ENCODE data around the gene INSM1. TPM values are rescaled to one million over a fixed set of nuclear protein-coding genes. Genes with fewer than 3 reads are reported as not detected.

Gene INSM1
- polyA plus RNA-seq, 3 donors: not detected

GRCh38 chr20:20358801-20359200 is 9.1 kb upstream of the INSM1 start:
- H3K27me3 Mint-ChIP-seq (ENCODE audit: low read depth in 3 of 3): peaks cover 38 to 47% (median 46%) of the 10 kb centered on the region in 3 donors
- no peaks in the 10 kb centered on the region for H3K36me3 Mint-ChIP-seq
- H3K36me3 ChIP-seq (replicated peaks in 1 of 2; ENCODE audit: control insufficient read depth in 1 of 2, insufficient read depth in 2 of 2, low read length in 2 of 2): no peaks in the 10 kb centered on the region
- intact Hi-C loops (cut with micrococcal nuclease): no loop called here
- H2AFZ ChIP-seq (ENCODE audit: insufficient read depth, low read depth, low read length, poor library complexity, severe bottlenecking): no peak overlapping the region
- TF ChIP-seq CTCF (IDR thresholded peaks at IDR 0.05): no peak
- H3K4me1 Mint-ChIP-seq: peaks cover 27% of the 10 kb centered on the region
- peaks cover 14 to 15% of the 10 kb centered on the region in 2 donors for H3K4me1 ChIP-seq (ENCODE audit: control insufficient read depth in 1 of 2, insufficient read depth in 2 of 2, low read length in 2 of 2)
- H3K4me3 Mint-ChIP-seq: peak overlapping the region in 1 of 2 donors; percentile 44
- no peaks in the 10 kb centered on the region for H4K20me1 ChIP-seq (ENCODE audit: insufficient read depth, low read length)
- DNase-seq: no peak
- no peak overlapping the region for H3K9ac ChIP-seq (ENCODE audit: insufficient read depth, low read length, poor library complexity, severe bottlenecking)
- H3K4me3 ChIP-seq (replicated peaks in 1 of 3; ENCODE audit: low read depth in 2 of 3, low read length in 3 of 3): no peak overlapping the region
- no peaks in the 10 kb centered on the region for H3K79me2 ChIP-seq (ENCODE audit: insufficient read depth, low read length)
- peaks cover 10 to 33% (median 20%) of the 10 kb centered on the region in 7 donors for H3K9me3 Mint-ChIP-seq
- no peak overlapping the region for H3K27ac ChIP-seq (ENCODE audit: low read depth in 1 of 2, low read length in 2 of 2)
- H3K4me2 ChIP-seq (replicated peaks; ENCODE audit: extremely low read depth, low read length, poor library complexity, severe bottlenecking): no peak overlapping the region
- peaks cover 34 to 39% of the 10 kb centered on the region in 2 donors for H3K27me3 ChIP-seq (ENCODE audit: control insufficient read depth in 2 of 2, insufficient read depth in 2 of 2, low read length in 2 of 2)
- no peak overlapping the region for H3K27ac Mint-ChIP-seq
- peaks cover 7 to 15% of the 10 kb centered on the region in 2 donors for H3K9me3 ChIP-seq (replicated peaks in 1 of 2; ENCODE audit: control insufficient read depth in 1 of 2, insufficient read depth in 1 of 2, low read length in 2 of 2)

- Histone ChIP-seq H3K27ac (ENCODE audit: low read depth in 1 of 2, low read length in 2 of 2) (no peak overlapping the region), H3K36me3 (replicated peaks in 1 of 2; ENCODE audit: control insufficient read depth in 1 of 2, insufficient read depth in 2 of 2, low read length in 2 of 2) (no peaks in the 10 kb centered on the region), H3K4me2 (replicated peaks; ENCODE audit: extremely low read depth, low read length, poor library complexity, severe bottlenecking) (no peak overlapping the region), H3K9me3 (replicated peaks in 1 of 2; ENCODE audit: control insufficient read depth in 1 of 2, insufficient read depth in 1 of 2, low read length in 2 of 2) (peaks cover 5 to 15% of the 10 kb centered on the region in 2 donors), H4K20me1 (ENCODE audit: insufficient read depth, low read length) (no peaks in the 10 kb centered on the region), H3K9ac (ENCODE audit: insufficient read depth, low read length, poor library complexity, severe bottlenecking) (no peak overlapping the region), H3K4me3 (replicated peaks in 1 of 3; ENCODE audit: low read depth in 2 of 3, low read length in 3 of 3) (no peak overlapping the region), H3K79me2 (ENCODE audit: insufficient read depth, low read length) (no peaks in the 10 kb centered on the region), H3K27me3 (ENCODE audit: control insufficient read depth in 2 of 2, insufficient read depth in 2 of 2, low read length in 2 of 2) (peaks cover 41 to 46% of the 10 kb centered on the region in 2 donors), H3K4me1 (ENCODE audit: control insufficient read depth in 1 of 2, insufficient read depth in 2 of 2, low read length in 2 of 2) (peaks cover 21 to 23% of the 10 kb centered on the region in 2 donors), H2AFZ (ENCODE audit: insufficient read depth, low read depth, low read length, poor library complexity, severe bottlenecking) (no peak overlapping the region)
- peaks cover 7 to 29% (median 15%) of the 10 kb centered on the region in 7 donors for H3K9me3 Mint-ChIP-seq
- H3K4me1 Mint-ChIP-seq: peaks cover 32% of the 10 kb centered on the region
- WGBS (ENCODE audit: insufficient coverage): 90% methylated on average over 2 of the region's 6 CpGs
- H3K27me3 Mint-ChIP-seq (ENCODE audit: low read depth in 3 of 3): peaks cover 47 to 53% (median 53%) of the 10 kb centered on the region in 3 donors
- no peak overlapping the region for H3K4me3 Mint-ChIP-seq
- intact Hi-C loops (cut with micrococcal nuclease): no loop called here
- no peaks in the 10 kb centered on the region for H3K36me3 Mint-ChIP-seq
- H3K27ac Mint-ChIP-seq: no peak overlapping the region
- no peak for TF ChIP-seq CTCF (IDR thresholded peaks at IDR 0.05)
- DNase-seq: no peak
Measured at GRCh38 chr20:20359628-20360027, 8.3 kb upstream of the INSM1 start.
